HEK293T (cell line): ENCODE measurements around the gene ADAMTS18.

Experiments used
- BHLHE40 ChIP-seq: fragments of 450-650 bp; IDR thresholded peaks from 2 replicates; pipeline ENCODE4 v1.6.1; 2016; ENCODE audit warnings: mild to moderate bottlenecking, moderate library complexity, borderline replicate concordance
- CTBP1 ChIP-seq: fragments of 450-650 bp; IDR thresholded peaks from 2 replicates; pipeline ENCODE4 v1.6.1; 2016; ENCODE audit warnings: borderline replicate concordance
- ELF4 ChIP-seq: fragments of 450-650 bp; IDR thresholded peaks from 2 replicates; pipeline ENCODE4 v1.6.1; 2017; ENCODE audit warnings: antibody characterized with exemption
- FOXA1 ChIP-seq: fragments of 450-650 bp; IDR thresholded peaks from 2 replicates; pipeline ENCODE4 v1.6.1; 2016; ENCODE audit warnings: mild to moderate bottlenecking
- FOXK2 ChIP-seq: fragments of 450-650 bp; IDR thresholded peaks from 2 replicates; pipeline ENCODE4 v1.6.1; 2016; ENCODE audit warnings: mild to moderate bottlenecking
- HDGF ChIP-seq: fragments of 450-650 bp; IDR thresholded peaks from 2 replicates; pipeline ENCODE4 v1.6.1; 2017; ENCODE audit warnings: antibody characterized with exemption, borderline replicate concordance
- SP1 ChIP-seq: fragments of 450-650 bp; IDR thresholded peaks from 2 replicates; pipeline ENCODE4 v1.6.1; 2017
- SUZ12 ChIP-seq: fragments of 450-650 bp; IDR thresholded peaks from 2 replicates; pipeline ENCODE4 v1.6.1; 2016; ENCODE audit warnings: mild to moderate bottlenecking
- TARDBP ChIP-seq: fragments of 450-650 bp; IDR thresholded peaks from 2 replicates; pipeline ENCODE4 v1.6.1; 2016
- ZNF384 ChIP-seq: fragments of 450-650 bp; IDR thresholded peaks from 2 replicates; pipeline ENCODE4 v1.6.1; 2016
- TF ChIP-seq, protein P1 (sequence below): fragments of 450-650 bp; IDR thresholded peaks from 2 replicates; pipeline ENCODE4 v1.6.1; 2016

DNA sequence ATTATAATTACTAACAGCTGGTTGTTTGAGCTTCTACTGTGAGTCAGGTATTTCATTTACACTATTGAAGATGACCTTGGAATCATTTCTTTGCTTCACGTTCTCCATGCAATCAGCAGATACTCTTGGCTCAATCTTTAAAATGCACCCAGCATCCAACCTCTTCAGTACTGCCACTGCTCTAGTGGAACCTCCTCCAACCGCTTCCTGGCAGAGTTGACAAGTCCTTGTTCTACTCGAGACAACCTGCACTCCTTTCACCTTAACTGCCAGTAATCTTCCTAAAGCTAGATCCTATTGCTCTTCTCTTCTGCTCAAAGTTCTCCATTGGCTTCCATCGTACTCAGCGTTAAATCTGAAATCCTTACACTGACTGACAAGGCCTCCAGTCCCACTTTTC is 149.2 kb downstream of the ADAMTS18 start:
- no peak for TF ChIP-seq FOXK2
- TF ChIP-seq CTBP1 = no peak
- TF ChIP-seq SP1 = no peak
- TF ChIP-seq, protein P1, sequence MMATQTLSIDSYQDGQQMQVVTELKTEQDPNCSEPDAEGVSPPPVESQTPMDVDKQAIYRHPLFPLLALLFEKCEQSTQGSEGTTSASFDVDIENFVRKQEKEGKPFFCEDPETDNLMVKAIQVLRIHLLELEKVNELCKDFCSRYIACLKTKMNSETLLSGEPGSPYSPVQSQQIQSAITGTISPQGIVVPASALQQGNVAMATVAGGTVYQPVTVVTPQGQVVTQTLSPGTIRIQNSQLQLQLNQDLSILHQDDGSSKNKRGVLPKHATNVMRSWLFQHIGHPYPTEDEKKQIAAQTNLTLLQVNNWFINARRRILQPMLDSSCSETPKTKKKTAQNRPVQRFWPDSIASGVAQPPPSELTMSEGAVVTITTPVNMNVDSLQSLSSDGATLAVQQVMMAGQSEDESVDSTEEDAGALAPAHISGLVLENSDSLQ = no peak
- no peak for TF ChIP-seq HDGF
- TF ChIP-seq TARDBP = no peak
- TF ChIP-seq SUZ12 = no peak
- no peak for TF ChIP-seq BHLHE40
- no peak for TF ChIP-seq FOXA1
- no peak for TF ChIP-seq ELF4
- TF ChIP-seq ZNF384 = no peak
